HG02588 (cell line): ENCODE measurements around the gene CHST8.
"Not testable (repeated sequence)": the region's sequence is repeated elsewhere in the genome, so short reads cannot be mapped to it uniquely, and the experiment has no call there.

ENCODE experiments used
- ATAC-seq: cut with Tn5 transposase; IDR thresholded peaks from one replicate; pipeline ENCODE4 v1.9.1; 2021; ENCODE audit warnings: mild to moderate bottlenecking, moderate library complexity; ENCODE audit not compliant: unreplicated experiment

CHST8 gene

DNA sequence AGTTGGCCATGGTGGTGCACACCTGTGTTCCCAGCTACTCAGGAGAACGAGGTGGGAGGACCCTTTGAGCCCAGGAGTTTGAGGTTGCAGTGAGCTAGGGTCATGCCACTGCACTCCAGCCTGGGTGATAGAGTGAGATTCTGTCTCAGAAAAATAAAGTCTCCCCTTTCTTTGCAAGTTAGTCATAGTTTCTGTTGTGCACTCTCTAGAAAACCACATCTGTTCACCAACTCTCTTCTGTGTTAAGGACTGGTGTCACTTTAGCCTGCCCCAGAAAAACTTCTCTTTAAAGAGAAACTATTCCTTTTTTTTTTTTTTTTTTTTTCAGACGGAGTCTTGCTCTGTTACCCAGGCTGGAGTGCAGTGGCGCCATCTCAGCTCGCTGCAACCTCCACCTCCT is 4.9 kb upstream of the CHST8 start:
- ATAC-seq = no peak

DNA sequence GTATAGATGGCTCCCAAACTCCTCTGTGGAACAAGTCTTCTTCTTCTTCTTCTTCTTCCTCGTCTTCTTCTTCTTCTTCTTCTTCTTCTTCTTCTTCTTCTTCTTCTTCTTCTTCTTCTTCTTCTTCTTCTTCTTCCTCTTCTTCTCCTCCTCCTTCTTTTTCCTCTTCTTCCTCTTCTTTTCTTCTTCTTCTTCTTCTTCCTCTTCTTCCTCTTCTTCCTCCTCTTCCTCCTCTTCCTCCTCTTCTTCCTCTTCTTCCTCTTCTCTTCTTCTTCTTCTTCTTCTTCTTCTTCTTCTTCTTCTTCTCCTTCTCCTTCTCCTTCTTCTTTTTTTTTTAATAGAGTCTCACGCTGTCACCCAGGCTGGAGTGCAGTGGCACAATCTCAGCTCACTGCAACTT is 3.4 kb upstream of the CHST8 start:
- not testable (repeated sequence) for ATAC-seq

DNA sequence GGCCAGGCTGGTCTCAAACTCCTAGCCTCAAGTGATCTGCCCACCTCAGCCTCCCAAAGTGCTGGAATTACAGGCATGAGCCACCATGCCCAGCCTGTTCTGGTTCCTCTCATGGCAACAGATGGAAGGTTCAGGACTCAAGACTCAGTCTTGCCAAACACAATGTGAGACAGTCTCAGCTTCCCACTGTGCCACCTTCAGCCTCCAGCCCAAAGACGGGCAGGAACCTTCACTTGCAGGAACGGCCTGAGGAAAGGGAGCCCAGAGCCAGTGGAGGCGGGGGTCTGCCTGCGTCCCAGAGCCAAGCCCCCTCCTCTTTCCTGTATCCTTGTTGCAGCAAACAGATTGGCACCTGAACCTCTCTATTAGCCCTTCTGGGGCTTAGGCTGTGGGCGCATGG is 2.9 kb upstream of the CHST8 start:
- ATAC-seq = no peak

DNA sequence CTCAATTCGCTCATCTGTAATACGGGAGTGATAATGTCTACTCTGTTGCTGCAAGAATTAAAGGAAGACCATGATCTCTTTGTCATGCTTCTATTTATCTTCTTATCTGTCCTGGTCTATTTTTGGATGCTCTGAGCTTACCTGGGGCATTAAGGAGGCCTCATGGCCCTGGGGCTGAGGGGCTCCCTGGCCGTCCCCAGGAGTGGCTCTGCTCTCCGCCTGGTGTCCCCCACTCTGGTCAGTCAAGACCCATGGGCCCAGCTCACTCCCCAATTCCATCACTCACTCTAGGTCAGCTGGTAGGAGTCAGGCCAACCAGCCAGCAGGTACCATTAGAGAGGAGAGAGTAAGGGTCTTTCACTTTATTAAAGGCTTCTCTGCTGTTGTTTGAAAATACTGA is 1.1 kb upstream of the CHST8 start:
- no peak for ATAC-seq

DNA sequence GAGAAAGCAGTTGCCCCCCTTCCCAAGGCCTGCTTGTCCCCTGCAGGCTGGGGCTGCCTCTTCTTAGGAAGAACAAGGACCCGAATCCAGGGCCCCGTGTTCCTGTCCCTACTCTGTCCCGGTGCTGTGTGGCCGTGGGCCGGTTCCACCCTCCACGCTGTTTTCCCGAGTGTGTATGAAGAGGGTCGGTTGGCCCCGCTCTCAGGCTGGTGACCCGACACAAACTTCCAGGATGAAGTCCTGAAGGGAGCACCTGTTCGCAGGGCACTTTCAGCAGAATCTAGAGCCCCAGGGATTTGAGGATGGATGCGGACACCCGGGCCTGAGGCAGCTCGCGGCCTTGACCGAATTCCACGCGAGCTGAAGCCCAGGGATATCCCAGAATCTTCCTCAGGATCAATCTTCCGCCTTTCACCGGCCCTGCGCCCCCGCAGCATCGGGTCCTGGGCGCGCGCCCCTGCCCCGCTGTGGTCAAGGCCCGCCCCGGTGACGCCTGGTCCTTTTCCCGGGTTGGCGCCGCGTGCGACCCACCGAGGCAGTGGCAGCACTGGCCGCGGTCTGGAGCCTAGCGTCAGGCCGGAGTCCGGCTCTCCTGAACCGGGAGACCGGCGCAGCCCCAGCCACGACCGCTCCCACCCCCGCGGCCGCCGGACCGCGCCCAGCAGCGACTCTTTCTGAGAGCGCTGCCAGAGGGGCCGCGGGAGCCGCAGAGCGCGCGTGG is 528 bp upstream of the CHST8 start:
- ATAC-seq = no peak

DNA sequence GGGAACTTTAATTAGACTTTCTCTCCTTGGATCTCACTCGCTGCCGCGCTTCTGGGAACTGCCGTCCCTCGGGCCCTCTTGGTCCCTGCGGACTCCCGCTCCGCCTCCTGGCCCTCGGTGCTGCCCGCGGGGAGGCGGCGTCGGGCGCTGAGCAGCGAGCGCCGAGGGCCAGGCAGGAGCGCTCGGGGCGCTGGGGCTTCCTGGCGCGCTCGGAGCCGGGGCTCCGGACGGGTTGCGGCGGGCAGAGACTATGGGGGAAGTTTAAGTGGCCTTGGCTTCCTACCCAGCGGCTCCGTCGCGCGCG is 704 bp downstream of the CHST8 start:
- no peak for ATAC-seq

DNA sequence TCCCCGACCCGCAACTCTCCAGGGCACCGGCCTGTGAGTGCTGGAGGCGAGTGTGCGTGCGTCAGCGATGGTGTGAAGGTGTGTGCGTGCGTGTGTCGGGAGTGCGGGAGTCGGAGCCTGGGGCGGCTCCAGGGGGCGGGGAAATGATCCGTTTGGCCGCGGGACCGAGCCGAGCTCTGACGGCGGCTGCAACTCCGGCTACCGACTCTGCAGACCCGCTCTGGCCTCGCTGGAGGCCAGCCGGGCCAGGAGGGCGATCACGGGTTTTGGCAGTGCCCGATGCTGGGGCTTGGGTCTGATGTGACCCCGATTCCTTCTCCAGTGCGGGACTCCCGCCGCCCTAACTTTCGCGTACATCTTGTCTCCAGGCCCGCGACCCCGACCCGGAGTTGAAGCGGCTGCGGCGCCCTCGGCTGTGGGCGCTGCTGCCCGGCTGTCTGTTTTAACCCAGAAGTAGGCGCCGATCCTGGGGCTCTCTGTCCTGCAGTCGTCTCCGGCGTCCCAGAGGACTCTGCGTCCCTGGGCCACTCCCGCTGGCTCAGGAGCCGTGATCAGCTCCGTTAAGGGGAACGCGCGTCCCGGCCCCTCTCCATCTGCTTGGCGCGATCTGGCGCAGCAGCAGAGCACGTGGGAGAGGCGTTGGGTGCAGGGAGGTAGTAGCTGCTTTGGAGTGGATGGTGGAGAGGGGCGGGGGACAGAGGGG is 1.2 kb downstream of the CHST8 start:
- no peak for ATAC-seq

DNA sequence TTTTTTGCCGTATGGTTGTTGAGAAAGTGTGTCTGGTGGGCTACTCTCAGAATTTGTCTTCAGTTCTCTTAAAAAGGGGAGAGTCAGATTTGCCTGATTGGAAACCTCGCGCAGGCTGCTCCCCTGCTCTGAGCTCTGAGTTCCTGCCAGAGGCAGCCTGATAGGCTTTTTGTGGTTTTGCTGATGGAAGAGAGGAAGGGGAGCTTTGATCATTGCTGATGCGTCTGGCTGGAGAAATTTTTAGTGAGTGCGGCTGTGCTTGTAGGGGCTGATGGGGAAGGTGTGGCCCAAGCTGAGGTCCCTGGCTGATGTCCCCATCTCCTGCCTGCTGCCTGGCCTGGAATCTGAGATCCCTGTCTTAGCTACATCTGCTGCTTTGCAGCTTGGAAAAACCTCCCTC is 2.8 kb downstream of the CHST8 start:
- no peak for ATAC-seq

DNA sequence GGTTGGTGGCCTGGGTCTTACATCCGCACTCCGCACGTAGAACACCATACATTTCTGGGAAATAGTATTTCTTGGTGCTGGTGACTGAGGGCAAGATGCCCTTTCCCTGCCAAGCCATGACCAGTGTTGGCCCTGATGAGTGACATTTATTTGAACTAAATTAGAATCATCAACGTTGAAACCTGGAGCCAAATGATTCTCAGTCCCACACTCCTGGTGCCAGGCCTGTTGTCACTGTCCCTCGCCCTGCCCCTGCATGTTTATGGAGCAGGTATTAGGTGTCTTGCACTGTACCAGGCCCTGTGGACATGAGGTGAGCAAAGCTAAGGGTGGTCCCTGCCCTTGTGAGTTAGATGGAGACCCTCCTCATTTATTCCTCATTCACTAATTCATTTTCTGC is 5.8 kb downstream of the CHST8 start:
- ATAC-seq = no peak

DNA sequence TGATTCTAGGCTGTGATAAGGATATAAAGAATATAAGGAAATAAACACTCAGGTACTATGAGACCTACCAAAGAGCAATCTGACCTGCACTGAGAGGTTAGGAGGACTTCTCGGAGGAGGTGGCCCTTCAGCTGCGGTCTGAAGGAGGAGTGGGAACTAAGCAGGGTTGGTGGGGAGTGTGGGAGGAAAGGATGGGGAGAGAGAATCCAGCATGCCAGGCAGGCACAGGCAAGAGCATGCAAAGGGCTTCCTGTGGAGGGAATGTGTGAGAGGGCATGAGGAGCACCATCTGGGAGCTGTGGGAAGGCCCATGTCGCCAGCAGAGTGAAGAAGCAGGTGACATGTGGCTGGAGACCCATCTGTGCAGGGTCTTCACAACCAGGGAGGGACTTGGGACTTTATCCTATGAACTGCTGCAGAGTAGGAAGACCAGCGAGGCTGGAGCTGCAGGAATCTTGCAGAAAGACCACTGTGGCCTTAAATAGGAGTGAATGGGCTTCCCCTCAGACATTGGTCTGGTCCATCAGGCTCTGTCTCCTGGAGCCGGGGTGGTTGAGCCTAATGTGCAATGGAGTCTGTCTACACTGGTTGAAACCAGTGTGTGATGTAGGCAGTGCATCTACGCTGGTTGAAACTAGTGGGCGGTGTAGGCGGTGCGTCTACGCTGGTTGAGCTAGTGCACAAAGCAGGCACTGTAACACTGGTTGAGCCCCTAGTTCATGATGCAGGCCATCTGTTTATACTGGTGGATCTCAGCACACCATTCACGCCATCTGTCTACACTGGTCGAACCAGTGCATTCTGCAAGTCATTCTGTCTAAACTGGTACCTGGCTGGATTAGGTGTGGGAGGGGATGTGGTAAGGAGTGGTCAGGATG is 6.4 kb downstream of the CHST8 start:
- no peak for ATAC-seq

DNA sequence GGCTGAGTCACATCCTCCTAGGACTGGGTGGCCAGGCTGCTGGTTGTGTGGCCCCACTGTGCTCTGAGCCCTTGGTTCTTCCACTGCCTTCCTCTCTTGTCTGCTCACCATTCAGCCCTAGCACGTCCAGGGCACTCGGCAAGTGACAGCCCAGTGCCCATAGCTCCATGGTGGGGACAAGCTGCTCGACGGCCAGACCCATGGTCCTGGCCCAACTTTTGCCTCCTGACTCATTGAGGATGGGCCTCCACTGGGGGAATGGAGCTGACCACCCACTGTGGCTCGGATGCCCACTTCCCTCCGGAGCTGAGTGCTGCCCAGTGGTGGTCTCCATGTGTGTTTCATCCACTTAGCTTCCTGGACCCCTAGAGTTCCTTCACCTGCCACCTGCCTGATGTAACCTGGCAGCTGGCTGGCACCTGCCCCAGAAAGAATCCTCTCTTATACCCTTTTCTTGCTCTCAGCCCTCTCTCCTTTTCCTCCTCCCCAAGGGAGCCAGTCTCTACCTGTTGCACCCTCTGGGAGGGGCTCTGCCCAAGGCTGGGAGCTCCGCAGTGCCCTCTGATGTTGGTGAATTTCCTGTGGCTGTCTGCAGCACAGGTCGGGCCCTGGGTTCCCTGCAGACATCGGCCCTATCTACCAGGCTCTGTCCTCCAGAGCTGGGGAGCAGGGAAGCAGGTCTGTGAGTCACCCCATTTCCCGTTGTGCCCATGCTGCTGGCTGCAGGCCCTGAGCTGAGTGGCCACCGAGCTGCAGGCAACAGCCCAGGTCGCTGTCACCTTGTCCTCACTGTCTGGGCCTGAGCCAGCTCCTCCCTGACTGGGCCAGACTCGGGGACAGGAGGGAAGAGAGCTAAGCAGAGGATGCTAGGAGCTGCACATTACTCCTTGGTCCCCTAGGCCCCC is 7.4 kb downstream of the CHST8 start:
- ATAC-seq = no peak

DNA sequence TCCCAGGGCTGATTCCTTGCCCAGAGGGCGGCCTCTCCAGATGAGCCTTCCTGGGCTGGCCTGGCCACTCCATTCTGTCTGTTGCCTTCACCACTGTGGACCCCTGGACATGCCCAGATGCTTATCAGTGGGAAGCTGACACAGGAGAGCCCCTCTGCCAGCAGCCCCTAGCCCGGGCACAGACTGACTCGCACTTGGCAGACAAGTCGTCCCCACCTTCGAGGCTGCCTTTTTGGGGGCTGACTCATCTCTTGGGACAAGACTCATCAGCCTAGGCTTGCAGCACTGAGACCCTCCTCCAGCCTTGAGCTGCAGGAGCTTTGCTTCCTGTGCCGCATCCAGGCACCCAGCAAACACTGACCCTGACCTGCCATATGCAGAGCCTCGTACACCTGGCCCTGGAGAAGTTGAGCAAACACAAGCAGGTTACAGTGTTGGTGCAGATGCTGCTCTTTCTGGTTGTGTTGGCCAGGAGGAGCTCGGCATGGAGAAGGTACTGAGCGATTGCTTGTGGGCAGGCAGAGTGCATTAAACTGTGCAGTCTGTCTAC is 8.1 kb downstream of the CHST8 start:
- ATAC-seq = no peak

DNA sequence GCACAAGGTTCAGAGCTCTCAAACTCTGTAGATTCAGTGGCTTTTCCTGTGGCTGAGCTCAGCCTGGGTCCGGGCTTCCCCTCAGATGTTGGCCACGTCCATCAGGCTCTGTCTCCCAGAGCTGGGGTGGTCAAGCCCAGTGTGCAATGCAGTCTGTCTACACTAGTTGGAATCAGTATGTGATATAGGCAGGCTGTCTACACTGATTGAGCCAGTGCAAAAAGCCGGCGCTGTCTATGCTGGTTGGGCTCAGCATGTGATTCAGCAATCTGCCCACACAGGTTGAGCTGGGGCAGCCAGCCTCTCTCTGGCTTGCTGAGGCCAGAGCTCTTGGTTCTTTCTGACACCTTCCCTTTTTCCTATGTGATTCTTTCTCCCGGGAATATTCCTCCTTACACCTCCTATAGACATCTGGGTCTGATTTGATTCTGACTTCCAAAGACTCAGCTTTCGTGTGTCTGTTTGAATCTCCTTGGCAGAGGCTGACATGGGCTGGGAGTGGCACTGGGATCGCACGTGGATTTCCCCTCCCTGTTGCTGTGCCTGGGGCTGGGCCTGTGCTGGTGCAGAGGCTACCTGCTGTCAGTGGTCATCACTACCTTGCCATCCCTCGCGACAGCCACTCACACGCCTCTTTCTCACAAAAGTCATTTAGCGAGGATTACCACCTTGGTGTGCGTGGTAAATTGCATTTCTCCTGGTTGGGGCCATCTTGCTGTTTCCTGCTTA is 9.3 kb downstream of the CHST8 start:
- no peak for ATAC-seq

DNA sequence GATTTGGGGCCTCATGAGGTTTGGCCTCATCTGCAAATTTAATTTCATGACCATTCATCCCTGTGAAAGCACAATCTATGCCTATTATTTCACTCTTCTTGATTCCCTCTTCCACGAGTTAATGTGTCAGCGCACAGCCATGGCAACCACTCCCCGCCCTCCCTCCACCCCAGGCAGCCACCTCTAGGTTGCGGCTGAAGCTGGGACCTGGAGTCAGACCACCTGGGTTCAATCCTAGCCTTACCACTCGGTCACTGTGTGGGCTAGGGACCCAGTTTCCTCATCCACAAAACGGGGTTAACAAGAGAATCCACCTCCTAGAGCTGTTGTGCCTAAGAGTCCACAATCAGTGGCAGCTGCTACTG is 9.8 kb downstream of the CHST8 start:
- ATAC-seq = no peak

DNA sequence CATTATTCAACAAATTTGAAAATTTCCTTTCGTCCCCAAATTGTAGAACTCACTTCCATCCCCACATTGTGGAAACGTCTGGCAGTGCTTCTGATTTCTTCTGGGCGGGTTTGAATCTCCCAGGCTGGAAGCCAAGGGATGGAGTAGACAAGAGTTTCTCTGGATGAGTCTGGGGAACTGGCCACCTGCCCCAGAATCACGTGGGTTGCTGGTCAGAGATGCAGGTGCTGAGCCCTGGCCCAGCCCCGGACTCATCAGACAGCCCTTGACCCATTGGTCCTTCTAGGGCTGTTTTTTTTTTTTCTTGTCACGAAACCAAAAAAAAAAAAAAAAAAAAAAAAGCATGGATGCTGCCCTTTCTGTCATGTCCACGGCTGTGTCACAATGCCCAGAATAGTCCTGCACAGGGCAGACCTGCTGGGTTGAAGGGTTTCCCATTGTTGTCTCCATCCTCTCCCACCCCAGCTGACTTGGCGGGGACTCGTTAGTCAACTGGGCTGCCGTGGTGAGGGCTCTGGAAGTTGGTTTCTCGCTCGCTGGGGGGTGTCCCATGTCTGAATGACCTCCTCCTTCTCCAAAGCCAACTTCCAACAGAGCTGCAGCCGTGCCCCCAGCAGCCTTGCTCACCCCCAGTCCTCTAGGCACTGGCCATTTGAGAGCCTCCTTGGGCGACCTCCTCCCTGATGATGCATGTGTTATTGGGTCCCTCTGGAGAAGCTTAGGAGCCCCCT is 12.8 kb downstream of the CHST8 start:
- no peak for ATAC-seq

DNA sequence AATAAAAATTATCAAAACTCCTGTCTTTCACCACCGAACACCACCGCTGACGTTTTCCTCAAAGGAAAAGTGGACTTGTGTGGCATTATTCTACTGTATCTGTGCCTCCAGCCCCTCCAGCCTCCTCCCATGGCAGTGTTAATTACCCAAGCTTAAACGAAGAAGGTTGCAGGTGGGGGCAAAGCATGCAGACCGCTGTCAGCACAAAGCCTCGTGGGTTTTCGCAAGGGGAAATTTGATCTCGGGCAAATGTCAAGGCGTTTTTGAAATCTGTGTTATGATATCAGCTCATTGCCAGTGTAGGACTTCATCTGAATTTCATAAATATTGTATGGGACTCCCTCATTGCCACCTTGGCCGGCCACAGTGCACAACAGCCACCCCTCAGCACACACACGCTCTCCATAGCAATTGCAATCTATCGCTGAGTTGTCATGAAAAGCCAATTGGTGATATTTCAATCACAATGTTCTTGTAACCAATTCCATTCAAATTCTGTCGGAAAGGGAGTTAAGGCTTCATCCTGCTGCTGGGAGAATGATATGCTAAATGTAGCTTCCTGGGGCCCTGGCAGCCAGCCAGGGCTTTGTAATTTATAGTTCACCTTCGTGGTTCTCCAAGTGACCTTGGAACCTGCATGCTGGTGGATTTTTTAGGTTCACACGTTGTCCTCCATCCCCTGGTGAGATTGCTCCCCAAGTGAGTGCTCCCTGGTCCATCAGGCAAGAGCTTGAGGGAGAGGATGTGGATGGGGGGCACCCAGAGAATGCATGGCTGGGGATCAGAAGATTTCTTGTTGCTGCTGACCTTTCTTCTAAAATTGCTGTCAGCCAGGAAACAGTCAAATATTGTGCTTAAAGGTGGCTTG is 16.6 kb downstream of the CHST8 start:
- ATAC-seq = no peak

DNA sequence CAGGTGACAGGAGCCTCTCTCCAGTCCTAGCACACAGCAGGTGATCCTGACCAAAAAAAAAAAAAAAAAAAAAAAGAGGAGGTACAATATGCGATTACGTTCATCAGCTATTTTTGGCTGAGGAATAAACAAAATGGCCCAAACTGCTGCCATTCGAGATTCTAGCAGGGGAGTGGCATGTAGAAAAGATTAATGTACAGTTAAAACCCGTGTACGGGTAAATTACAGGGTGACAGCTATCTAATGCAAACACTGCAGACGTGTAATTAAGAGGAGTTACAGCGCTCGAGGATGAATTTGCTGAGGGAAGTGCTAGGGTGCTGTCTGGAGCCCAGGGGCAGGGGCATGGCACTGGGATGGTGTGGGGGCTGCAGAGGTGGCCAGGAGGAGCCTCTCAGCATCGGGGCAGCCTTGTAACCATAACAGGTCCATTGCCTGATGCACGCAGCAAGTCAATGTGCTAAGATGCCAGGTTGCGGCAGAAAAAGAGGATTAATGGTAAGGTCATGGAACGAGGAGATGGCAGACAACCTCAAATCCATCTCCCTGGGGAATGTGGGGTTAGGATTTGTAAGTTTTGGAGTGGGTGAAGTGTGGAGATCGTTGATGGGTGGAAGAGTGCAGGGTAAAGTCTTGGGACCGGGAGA is 17.4 kb downstream of the CHST8 start:
- ATAC-seq = no peak

DNA sequence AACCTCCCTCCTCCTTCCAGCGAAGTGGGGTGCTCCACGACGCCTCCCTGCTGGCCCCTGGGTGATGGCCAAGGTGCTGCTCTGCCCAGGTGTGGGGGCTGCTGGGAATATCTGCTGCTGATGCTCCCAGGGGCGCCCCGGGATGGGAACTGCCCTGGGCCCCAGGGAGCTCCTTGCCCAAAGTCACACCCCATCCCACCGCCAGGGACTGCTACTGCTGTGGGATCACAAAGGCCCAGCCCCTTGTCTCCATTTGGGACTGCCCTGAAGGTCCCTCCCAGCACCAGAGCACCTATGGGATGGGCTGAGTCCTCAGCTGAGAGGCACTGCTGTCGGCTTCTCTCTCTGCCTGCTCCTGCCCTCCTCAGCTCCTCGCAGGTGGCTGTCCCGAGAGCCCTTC is 19.0 kb downstream of the CHST8 start:
- ATAC-seq = no peak
